ENCODE measurements around the gene GPC3. TPM values are rescaled to one million over a fixed set of nuclear protein-coding genes. Genes with fewer than 3 reads are reported as not detected.

The GPC3 gene
- total RNA-seq: not detected in 2 replicates

GRCh38 chrX:133985164-133985966 is at the start of gene GPC3:
Gene GPC3 (minus strand): TSS chrX:133985594.

Data from mammary microvascular endothelial cell (primary cell).